GM12878 (cell line): ENCODE measurements around the gene ITPR3. TPM values are rescaled to one million over a fixed set of nuclear protein-coding genes. Genes with fewer than 3 reads are reported as not detected.

Experiments used
- ATAC-seq: fragments of 200-7000 bp; cut with Tn5 transposase; 3 replicates; pipeline ENCODE4 v1.9.1; 2020; ENCODE audit warnings: mild to moderate bottlenecking, moderate library complexity
- BruUV-seq: library from RNA; stranded (reverse); fragments of 400-500 nt; replicated peaks from 2 replicates; lab custom pipeline; 2021; lab: Mats Ljungman, UMichigan
- CTCF ChIA-PET: fragments of 300-600 bp; sonication (Branson Sonifier 250); formaldehyde crosslinking; extraction: SDS; loops from one replicate; lab custom pipeline; 2021; ENCODE audit warnings: inconsistent platforms; lab: Yijun Ruan, JAX
- POLR2A ChIA-PET: fragments of 350-600 bp; formaldehyde crosslinking; extraction: SDS; loops from one replicate; lab custom pipeline; 2021; ENCODE audit warnings: inconsistent platforms; lab: Charles Lee
- RAD21 ChIA-PET: fragments of 300-600 bp; sonication (Branson Sonifier 250); formaldehyde crosslinking; loops from one replicate; lab custom pipeline; 2023; ENCODE audit warnings: antibody characterized with exemption; ENCODE audit not compliant: unreplicated experiment; lab: Charles Lee
- SMC1A ChIA-PET: fragments of 300-600 bp; sonication (Branson Sonifier 250); formaldehyde crosslinking; loops from one replicate; lab custom pipeline; 2023; ENCODE audit not compliant: unreplicated experiment, uncharacterized antibody; lab: Charles Lee
- DNase-seq: peaks from one replicate; pipeline ENCODE4 v3.0.0-alpha.2; 2011; ENCODE audit warnings: low read depth, low spot score
- FAIRE-seq: peaks from 3 replicates; lab custom pipeline; 2011; peaks lifted over from hg19 to GRCh38; lab: Jason Lieb, UNC
- H2AFZ ChIP-seq: 2 replicates; pipeline ENCODE4 v1.6.0; 2011; ENCODE audit warnings: low read depth, low read length, control low read depth; ENCODE audit not compliant: control insufficient read depth
- H3K27ac ChIP-seq: 2 replicates; pipeline ENCODE4 v1.5.1; 2011; ENCODE audit warnings: control low read depth; ENCODE audit not compliant: control insufficient read depth, insufficient read depth
- H3K27me3 ChIP-seq, 2 experiments: replicated peaks in 1 of 2; 2 replicates each; pipeline versions ENCODE4 v1.6.0 to v1.6.1; 2011; ENCODE audit warnings: low read length in 1 of 2; ENCODE audit not compliant: control insufficient read depth in 2 of 2, insufficient read depth in 2 of 2
- H3K36me3 ChIP-seq, 2 experiments: 2 replicates each; pipeline ENCODE4 v1.5.1; 2011; ENCODE audit warnings: low read length in 1 of 2; ENCODE audit not compliant: control insufficient read depth in 2 of 2, insufficient read depth in 2 of 2
- H3K4me1 ChIP-seq: 2 replicates; pipeline ENCODE4 v1.6.1; 2011; ENCODE audit warnings: mild to moderate bottlenecking, low read length, moderate library complexity, mixed read lengths; ENCODE audit not compliant: control insufficient read depth, insufficient read depth
- H3K4me2 ChIP-seq: 2 replicates; pipeline ENCODE4 v1.6.0; 2011; ENCODE audit warnings: control low read depth; ENCODE audit not compliant: control insufficient read depth, insufficient read depth
- H3K4me3 ChIP-seq: fragments of 200-600 bp; sonication (generic); 2 replicates; pipeline ENCODE4 v1.5.1; 2016
- H3K79me2 ChIP-seq: 2 replicates; pipeline ENCODE4 v1.6.0; 2011; ENCODE audit warnings: low read length; ENCODE audit not compliant: control insufficient read depth, insufficient read depth
- H3K9ac ChIP-seq: 2 replicates; pipeline ENCODE4 v1.8.0; 2011; ENCODE audit warnings: low read length, control low read depth, mixed read lengths; ENCODE audit not compliant: control insufficient read depth, insufficient read depth
- H3K9me3 ChIP-seq: replicated peaks from 3 replicates; pipeline ENCODE4 v1.5.1; 2011; ENCODE audit warnings: mild to moderate bottlenecking, low read length; ENCODE audit not compliant: control insufficient read depth, insufficient read depth
- H4K20me1 ChIP-seq: 2 replicates; pipeline ENCODE4 v1.6.0; 2011; ENCODE audit not compliant: control insufficient read depth, insufficient read depth
- CTCF ChIP-seq, 3 experiments: IDR thresholded peaks in 2 of 3; conservative IDR thresholded peaks in 1 of 3; 2 replicates each; pipeline ENCODE4 v1.5.1; 2011; ENCODE audit warnings: low read depth in 3 of 3, low read length in 3 of 3, mild to moderate bottlenecking in 3 of 3, control low read depth in 2 of 3, moderate library complexity in 2 of 3, inconsistent platforms in 1 of 3, mixed read lengths in 1 of 3; ENCODE audit not compliant: control insufficient read depth in 2 of 3, insufficient read depth in 1 of 3; ENCODE audit errors: extremely low read depth in 1 of 3
- IRF5 ChIP-seq: fragments of 450-650 bp; IDR thresholded peaks from 2 replicates; pipeline ENCODE4 v1.6.1; 2017; ENCODE audit warnings: borderline replicate concordance
- KLF5 ChIP-seq: fragments of 450-650 bp; IDR thresholded peaks from 2 replicates; pipeline ENCODE4 v1.6.1; 2014; ENCODE audit warnings: mild to moderate bottlenecking; ENCODE audit not compliant: partially characterized antibody
- NFYB ChIP-seq: IDR thresholded peaks from 2 replicates; pipeline ENCODE4 v1.6.1; 2011; ENCODE audit warnings: low read depth, mild to moderate bottlenecking, low read length, improper control_type of control experiment, moderate library complexity; ENCODE audit not compliant: insufficient read depth
- PAX8 ChIP-seq: fragments of 450-650 bp; IDR thresholded peaks from 2 replicates; pipeline ENCODE4 v1.6.1; 2017; ENCODE audit warnings: mild to moderate bottlenecking, moderate library complexity
- RAD51 ChIP-seq: fragments of 450-650 bp; IDR thresholded peaks from 2 replicates; pipeline ENCODE4 v1.6.1; 2016; ENCODE audit warnings: moderate library complexity, mild to moderate bottlenecking, inconsistent platforms
- SMARCA5 ChIP-seq: fragments of 450-650 bp; IDR thresholded peaks from 2 replicates; pipeline ENCODE4 v1.6.1; 2017; ENCODE audit warnings: mild to moderate bottlenecking
- SP1 ChIP-seq: IDR thresholded peaks from one replicate; pipeline ENCODE4 v1.6.1; 2011; ENCODE audit warnings: low read depth, low read length
- WGBS: methylation state at CpG from one replicate; pipeline ENCODE4 v1.1.6; 2016; ENCODE audit warnings: low lambda C conversion rate; ENCODE audit not compliant: insufficient replicate concordance, insufficient coverage; ENCODE audit errors: missing lambda C conversion rate; 5-methylcytosine and 5-hydroxymethylcytosine counted together
- in situ Hi-C: fragments of 300-500 bp; cut with MboI; formaldehyde crosslinking; loops from 9 replicates; pipeline ENCODE4 v1.14.3; 2018; ENCODE audit warnings: mixed read lengths
- intact Hi-C: fragments of 100-400 bp; cut with micrococcal nuclease; formaldehyde crosslinking; loops from one replicate; pipeline ENCODE4 v1.14.2; 2022; ENCODE audit not compliant: unreplicated experiment
- polyA plus RNA-seq, 11 experiments: library from polyadenylated mRNA; depleted of rRNA in 4 of 11; unstranded in 6 of 11; stranded (reverse) in 5 of 11; fragments of >200 nt; fragmentation: Nextera tagmentation in 4 of 11; fragmentation: Illumina TruSeq in 1 of 11; extraction: Ambion mirVana in 4 of 11; extraction: Trizol in 1 of 11; gene quantifications; 1 replicate in 1 of 11; 2 replicates in 10 of 11; pipeline versions ENCODE4 v1.2.1 to v1.2.3, GENCODE V29; 2011 to 2016; ENCODE audit warnings: inconsistent platforms in 2 of 11, missing spikeins in 2 of 11, low read depth in 1 of 11
- total RNA-seq, 4 experiments: library from RNA; depleted of rRNA in 3 of 4; stranded (reverse); fragments of >200 nt in 3 of 4; fragmentation: Illumina TruSeq in 1 of 4; extraction: Trizol in 1 of 4; gene quantifications; 2 replicates each; pipeline versions ENCODE4 v1.2.1 to v1.2.3, GENCODE V29; 2013 to 2021
- TF ChIP-seq, protein P1 (sequence below): fragments of 450-650 bp; IDR thresholded peaks from 2 replicates; pipeline ENCODE4 v1.6.1; 2017; ENCODE audit warnings: antibody characterized with exemption, mild to moderate bottlenecking, moderate library complexity
- TF ChIP-seq, protein P2 (sequence below): fragments of 450-650 bp; formaldehyde crosslinking; IDR thresholded peaks from 2 replicates; pipeline ENCODE4 v1.4.0; 2022; ENCODE audit warnings: mild to moderate bottlenecking, moderate library complexity

ITPR3 gene
- total and polyA plus RNA-seq, 10 of the 15 experiments (the other 5 are each of a cell fraction or from before 2014, with no cell fraction given), result 0.32 to 34.0 (median 11.9) TPM

GRCh38 chr6:33688451-33689147 lies 67.5 kb downstream of the ITPR3 start:
- no peak overlapping the region for H2AFZ ChIP-seq
- no peaks in the 10 kb centered on the region for H3K79me2 ChIP-seq
- no peaks in the 10 kb centered on the region for H4K20me1 ChIP-seq
- no peak overlapping the region for H3K4me2 ChIP-seq
- H3K27ac ChIP-seq, result no peak overlapping the region
- ATAC-seq (no peak), FAIRE-seq (no peak), DNase-seq (no peak)
- H3K36me3 ChIP-seq, result peaks cover 11 to 61% of the 10 kb centered on the region in 2 experiments
- CTCF ChIA-PET, result no interaction called here
- POLR2A ChIA-PET, result no interaction called here
- RAD21 ChIA-PET, result no interaction called here
- TF ChIP-seq KLF5 (no peak), NFYB (no peak), IRF5 (no peak), RAD51 (no peak), PAX8 (no peak), CTCF (IDR thresholded peaks at IDR 0.05 in 2 of 3, conservative IDR thresholded peaks at IDR 0.05 in 1 of 3; ENCODE audit: control insufficient read depth in 2 of 3, extremely low read depth in 1 of 3, insufficient read depth in 1 of 3, low read depth in 3 of 3, low read length in 3 of 3) (no peak), SMARCA5 (no peak), SP1 (no peak)
- TF ChIP-seq, protein P1, sequence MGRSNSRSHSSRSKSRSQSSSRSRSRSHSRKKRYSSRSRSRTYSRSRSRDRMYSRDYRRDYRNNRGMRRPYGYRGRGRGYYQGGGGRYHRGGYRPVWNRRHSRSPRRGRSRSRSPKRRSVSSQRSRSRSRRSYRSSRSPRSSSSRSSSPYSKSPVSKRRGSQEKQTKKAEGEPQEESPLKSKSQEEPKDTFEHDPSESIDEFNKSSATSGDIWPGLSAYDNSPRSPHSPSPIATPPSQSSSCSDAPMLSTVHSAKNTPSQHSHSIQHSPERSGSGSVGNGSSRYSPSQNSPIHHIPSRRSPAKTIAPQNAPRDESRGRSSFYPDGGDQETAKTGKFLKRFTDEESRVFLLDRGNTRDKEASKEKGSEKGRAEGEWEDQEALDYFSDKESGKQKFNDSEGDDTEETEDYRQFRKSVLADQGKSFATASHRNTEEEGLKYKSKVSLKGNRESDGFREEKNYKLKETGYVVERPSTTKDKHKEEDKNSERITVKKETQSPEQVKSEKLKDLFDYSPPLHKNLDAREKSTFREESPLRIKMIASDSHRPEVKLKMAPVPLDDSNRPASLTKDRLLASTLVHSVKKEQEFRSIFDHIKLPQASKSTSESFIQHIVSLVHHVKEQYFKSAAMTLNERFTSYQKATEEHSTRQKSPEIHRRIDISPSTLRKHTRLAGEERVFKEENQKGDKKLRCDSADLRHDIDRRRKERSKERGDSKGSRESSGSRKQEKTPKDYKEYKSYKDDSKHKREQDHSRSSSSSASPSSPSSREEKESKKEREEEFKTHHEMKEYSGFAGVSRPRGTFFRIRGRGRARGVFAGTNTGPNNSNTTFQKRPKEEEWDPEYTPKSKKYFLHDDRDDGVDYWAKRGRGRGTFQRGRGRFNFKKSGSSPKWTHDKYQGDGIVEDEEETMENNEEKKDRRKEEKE, result no peak
- TF ChIP-seq, protein P2, sequence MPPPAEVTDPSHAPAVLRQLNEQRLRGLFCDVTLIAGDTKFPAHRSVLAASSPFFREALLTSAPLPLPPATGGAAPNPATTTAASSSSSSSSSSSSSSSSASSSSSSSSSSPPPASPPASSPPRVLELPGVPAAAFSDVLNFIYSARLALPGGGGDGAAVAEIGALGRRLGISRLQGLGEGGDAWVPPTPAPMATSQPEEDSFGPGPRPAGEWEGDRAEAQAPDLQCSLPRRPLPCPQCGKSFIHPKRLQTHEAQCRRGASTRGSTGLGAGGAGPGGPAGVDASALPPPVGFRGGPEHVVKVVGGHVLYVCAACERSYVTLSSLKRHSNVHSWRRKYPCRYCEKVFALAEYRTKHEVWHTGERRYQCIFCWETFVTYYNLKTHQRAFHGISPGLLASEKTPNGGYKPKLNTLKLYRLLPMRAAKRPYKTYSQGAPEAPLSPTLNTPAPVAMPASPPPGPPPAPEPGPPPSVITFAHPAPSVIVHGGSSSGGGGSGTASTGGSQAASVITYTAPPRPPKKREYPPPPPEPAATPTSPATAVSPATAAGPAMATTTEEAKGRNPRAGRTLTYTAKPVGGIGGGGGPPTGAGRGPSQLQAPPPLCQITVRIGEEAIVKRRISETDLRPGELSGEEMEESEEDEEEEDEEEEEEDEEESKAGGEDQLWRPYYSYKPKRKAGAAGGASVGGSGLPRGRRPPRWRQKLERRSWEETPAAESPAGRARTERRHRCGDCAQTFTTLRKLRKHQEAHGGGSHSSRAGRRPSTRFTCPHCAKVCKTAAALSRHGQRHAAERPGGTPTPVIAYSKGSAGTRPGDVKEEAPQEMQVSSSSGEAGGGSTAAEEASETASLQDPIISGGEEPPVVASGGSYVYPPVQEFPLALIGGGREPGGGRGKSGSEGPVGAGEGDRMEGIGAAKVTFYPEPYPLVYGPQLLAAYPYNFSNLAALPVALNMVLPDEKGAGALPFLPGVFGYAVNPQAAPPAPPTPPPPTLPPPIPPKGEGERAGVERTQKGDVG (CRISPR knock-in tag), result no peak
- H3K9me3 ChIP-seq, result no peaks in the 10 kb centered on the region
- no peak overlapping the region for H3K4me3 ChIP-seq
- in situ Hi-C loops (no loop called here), intact Hi-C loops (no loop called here)
- H3K9ac ChIP-seq, result no peak overlapping the region
- H3K4me1 ChIP-seq, result peaks cover 15% of the 10 kb centered on the region
- H3K27me3 ChIP-seq, result no peaks in the 10 kb centered on the region
- WGBS, result 92% methylated on average over 24 of the region's 25 CpGs
- SMC1A ChIA-PET, result no interaction called here
- BruUV-seq, result no TSS peak
